GM12878 (cell line): Measurements from ENCODE around the gene MRPS14. TPM values are rescaled to one million over a fixed set of nuclear protein-coding genes. Genes with fewer than 3 reads are reported as not detected.
A peak's percentile ranks its signal among the peaks of the same experiment; 100 is the strongest.

ENCODE experiments used
- ATAC-seq: fragments of 200-7000 bp; cut with Tn5 transposase; 3 replicates; pipeline ENCODE4 v1.9.1; 2020; ENCODE audit warnings: mild to moderate bottlenecking, moderate library complexity
- Bru-seq: library from RNA; stranded (reverse); fragments of 400-500 nt; gene quantifications from one replicate; lab custom pipeline; 2021; lab: Mats Ljungman, UMichigan
- BruChase-seq, 2 experiments: library from RNA; stranded (reverse); fragments of 400-500 nt; gene quantifications; one replicate each; lab custom pipeline; 2021; lab: Mats Ljungman, UMichigan
- BruUV-seq: library from RNA; stranded (reverse); fragments of 400-500 nt; replicated peaks from 2 replicates; lab custom pipeline; 2021; lab: Mats Ljungman, UMichigan
- CTCF ChIA-PET: fragments of 300-600 bp; sonication (Branson Sonifier 250); formaldehyde crosslinking; extraction: SDS; loops from one replicate; lab custom pipeline; 2021; ENCODE audit warnings: inconsistent platforms; lab: Yijun Ruan, JAX
- POLR2A ChIA-PET: fragments of 350-600 bp; formaldehyde crosslinking; extraction: SDS; loops from one replicate; lab custom pipeline; 2021; ENCODE audit warnings: inconsistent platforms; lab: Charles Lee
- RAD21 ChIA-PET: fragments of 300-600 bp; sonication (Branson Sonifier 250); formaldehyde crosslinking; loops from one replicate; lab custom pipeline; 2023; ENCODE audit warnings: antibody characterized with exemption; ENCODE audit not compliant: unreplicated experiment; lab: Charles Lee
- SMC1A ChIA-PET: fragments of 300-600 bp; sonication (Branson Sonifier 250); formaldehyde crosslinking; loops from one replicate; lab custom pipeline; 2023; ENCODE audit not compliant: unreplicated experiment, uncharacterized antibody; lab: Charles Lee
- DNase-seq: peaks from one replicate; pipeline ENCODE4 v3.0.0-alpha.2; 2011; ENCODE audit warnings: low read depth, low spot score
- FAIRE-seq: peaks from 3 replicates; lab custom pipeline; 2011; peaks lifted over from hg19 to GRCh38; lab: Jason Lieb, UNC
- H2AFZ ChIP-seq: 2 replicates; pipeline ENCODE4 v1.6.0; 2011; ENCODE audit warnings: low read depth, low read length, control low read depth; ENCODE audit not compliant: control insufficient read depth
- H3K27ac ChIP-seq: 2 replicates; pipeline ENCODE4 v1.5.1; 2011; ENCODE audit warnings: control low read depth; ENCODE audit not compliant: control insufficient read depth, insufficient read depth
- H3K27me3 ChIP-seq, 2 experiments: replicated peaks in 1 of 2; 2 replicates each; pipeline versions ENCODE4 v1.6.0 to v1.6.1; 2011; ENCODE audit warnings: low read length in 1 of 2; ENCODE audit not compliant: control insufficient read depth in 2 of 2, insufficient read depth in 2 of 2
- H3K36me3 ChIP-seq, 2 experiments: 2 replicates each; pipeline ENCODE4 v1.5.1; 2011; ENCODE audit warnings: low read length in 1 of 2; ENCODE audit not compliant: control insufficient read depth in 2 of 2, insufficient read depth in 2 of 2
- H3K4me1 ChIP-seq: 2 replicates; pipeline ENCODE4 v1.6.1; 2011; ENCODE audit warnings: mild to moderate bottlenecking, low read length, moderate library complexity, mixed read lengths; ENCODE audit not compliant: control insufficient read depth, insufficient read depth
- H3K4me2 ChIP-seq: 2 replicates; pipeline ENCODE4 v1.6.0; 2011; ENCODE audit warnings: control low read depth; ENCODE audit not compliant: control insufficient read depth, insufficient read depth
- H3K4me3 ChIP-seq: fragments of 200-600 bp; sonication (generic); 2 replicates; pipeline ENCODE4 v1.5.1; 2016
- H3K79me2 ChIP-seq: 2 replicates; pipeline ENCODE4 v1.6.0; 2011; ENCODE audit warnings: low read length; ENCODE audit not compliant: control insufficient read depth, insufficient read depth
- H3K9ac ChIP-seq: 2 replicates; pipeline ENCODE4 v1.8.0; 2011; ENCODE audit warnings: low read length, control low read depth, mixed read lengths; ENCODE audit not compliant: control insufficient read depth, insufficient read depth
- H3K9me3 ChIP-seq: replicated peaks from 3 replicates; pipeline ENCODE4 v1.5.1; 2011; ENCODE audit warnings: mild to moderate bottlenecking, low read length; ENCODE audit not compliant: control insufficient read depth, insufficient read depth
- H4K20me1 ChIP-seq: 2 replicates; pipeline ENCODE4 v1.6.0; 2011; ENCODE audit not compliant: control insufficient read depth, insufficient read depth
- BCL11A ChIP-seq: IDR thresholded peaks from 2 replicates; pipeline ENCODE4 v1.6.1; 2011; ENCODE audit warnings: low read depth, low read length
- BRCA1 ChIP-seq: IDR thresholded peaks from 2 replicates; pipeline ENCODE4 v1.6.1; 2011; ENCODE audit warnings: low read depth, low read length, improper control_type of control experiment
- JUNB ChIP-seq: IDR thresholded peaks from 2 replicates; pipeline ENCODE4 v1.6.1; 2016; ENCODE audit warnings: antibody characterized with exemption, mild to moderate bottlenecking
- PKNOX1 ChIP-seq: fragments of 450-650 bp; IDR thresholded peaks from 2 replicates; pipeline ENCODE4 v1.6.1; 2016; ENCODE audit warnings: mild to moderate bottlenecking
- POLR2A ChIP-seq: IDR thresholded peaks from 2 replicates; pipeline ENCODE4 v1.6.1; 2011; ENCODE audit warnings: low read depth, mild to moderate bottlenecking, low read length
- POU2F2 ChIP-seq: IDR thresholded peaks from 3 replicates; pipeline ENCODE4 v1.6.1; 2011; ENCODE audit warnings: low read depth, mild to moderate bottlenecking, low read length, borderline replicate concordance
- ZNF207 ChIP-seq: fragments of 450-650 bp; IDR thresholded peaks from 2 replicates; pipeline ENCODE4 v1.6.1; 2014; ENCODE audit warnings: antibody characterized with exemption, mild to moderate bottlenecking, borderline replicate concordance
- WGBS: methylation state at CpG from one replicate; pipeline ENCODE4 v1.1.6; 2016; ENCODE audit warnings: low lambda C conversion rate; ENCODE audit not compliant: insufficient replicate concordance, insufficient coverage; ENCODE audit errors: missing lambda C conversion rate; 5-methylcytosine and 5-hydroxymethylcytosine counted together
- in situ Hi-C: fragments of 300-500 bp; cut with MboI; formaldehyde crosslinking; loops from 9 replicates; pipeline ENCODE4 v1.14.3; 2018; ENCODE audit warnings: mixed read lengths
- intact Hi-C: fragments of 100-400 bp; cut with micrococcal nuclease; formaldehyde crosslinking; loops from one replicate; pipeline ENCODE4 v1.14.2; 2022; ENCODE audit not compliant: unreplicated experiment
- long read RNA-seq, 2 experiments: library from polyadenylated mRNA; unstranded; transcript quantifications; one replicate each; pipeline ENCODE4 v2.0.0, GENCODE V29; 2019 to 2020
- polyA minus RNA-seq, 3 experiments: library from RNA; depleted of rRNA, polyadenylated mRNA; stranded (reverse); fragments of >200 nt; gene quantifications; 2 replicates each; pipeline ENCODE4 v1.2.3, GENCODE V29; 2011
- polyA plus RNA-seq, 11 experiments: library from polyadenylated mRNA; depleted of rRNA in 4 of 11; unstranded in 6 of 11; stranded (reverse) in 5 of 11; fragments of >200 nt; fragmentation: Nextera tagmentation in 4 of 11; fragmentation: Illumina TruSeq in 1 of 11; extraction: Ambion mirVana in 4 of 11; extraction: Trizol in 1 of 11; gene quantifications; 1 replicate in 1 of 11; 2 replicates in 10 of 11; pipeline versions ENCODE4 v1.2.1 to v1.2.3, GENCODE V29; 2011 to 2016; ENCODE audit warnings: inconsistent platforms in 2 of 11, missing spikeins in 2 of 11, low read depth in 1 of 11
- total RNA-seq, 4 experiments: library from RNA; depleted of rRNA in 3 of 4; stranded (reverse); fragments of >200 nt in 3 of 4; fragmentation: Illumina TruSeq in 1 of 4; extraction: Trizol in 1 of 4; gene quantifications; 2 replicates each; pipeline versions ENCODE4 v1.2.1 to v1.2.3, GENCODE V29; 2013 to 2021
- TF ChIP-seq, protein P1 (sequence below): fragments of 450-650 bp; IDR thresholded peaks from 2 replicates; pipeline ENCODE4 v1.6.1; 2017; ENCODE audit warnings: mild to moderate bottlenecking, low read depth, inconsistent platforms; ENCODE audit not compliant: poor library complexity, severe bottlenecking
- TF ChIP-seq, protein P2 (sequence below): fragments of 450-650 bp; IDR thresholded peaks from 2 replicates; pipeline ENCODE4 v1.6.1; 2016; ENCODE audit warnings: mild to moderate bottlenecking, moderate library complexity, borderline replicate concordance

Gene MRPS14
- 31.6 and 35.9 TPM in 2 replicates for total RNA-seq (2013; cell fraction: nucleolus; rRNA removed)
- total RNA-seq (2014; rRNA removed) = 35.7 and 37.9 TPM in 2 replicates
- 28.2 and 31.1 TPM in 2 replicates for total RNA-seq (2014; rRNA removed; fragmentation: Illumina TruSeq; extraction: Trizol)
- total RNA-seq (2021) = 37.0 and 40.6 TPM in 2 replicates
- 22.3 TPM for polyA plus RNA-seq (2011; ENCODE audit: low read depth)
- polyA plus RNA-seq (2011; rRNA removed) = 57.6 and 70.6 TPM in 2 replicates
- 31.5 and 37.1 TPM in 2 replicates for polyA plus RNA-seq (2011; cell fraction: cytosol; rRNA removed)
- polyA plus RNA-seq (2011; cell fraction: nucleus; rRNA removed) = 24.7 and 31.1 TPM in 2 replicates
- 26.7 and 29.7 TPM in 2 replicates for polyA plus RNA-seq (2012)
- 39.8 and 40.5 TPM in 2 replicates for polyA plus RNA-seq (2014; fragmentation: Illumina TruSeq; extraction: Trizol)
- 100 to 1,000 TPM; 223 to 224 TPM for polyA plus RNA-seq (2014; fragmentation: Nextera tagmentation; extraction: Ambion mirVana)
- 37.7 and 43.2 TPM in 2 replicates for polyA plus RNA-seq (2014; rRNA removed)
- polyA plus RNA-seq (2016; fragmentation: Nextera tagmentation; extraction: Ambion mirVana) = 100 to 1,000 TPM; 112 to 122 TPM
- polyA minus RNA-seq (2011; rRNA and poly(A)+ RNA removed) = 15.9 and 17.7 TPM in 2 replicates
- polyA minus RNA-seq (2011; cell fraction: cytosol; rRNA and poly(A)+ RNA removed) = 5.8 and 6.0 TPM in 2 replicates
- polyA minus RNA-seq (2011; cell fraction: nucleus; rRNA and poly(A)+ RNA removed) = 7.7 and 12.0 TPM in 2 replicates
- Bru-seq, nascent RNA = percentile 88 among the genes with signal in this experiment
- BruChase-seq, experiment 1, labeled RNA remaining after a 6-hour chase = percentile 74 among the genes with signal in this experiment
- BruChase-seq, experiment 2, labeled RNA remaining after a 2-hour chase = percentile 73 among the genes with signal in this experiment
- long read RNA-seq, experiment 1, transcript MRPS14-202 (3 exons, 2,115 nt) = major isoform, 46 of 51 reads
- long read RNA-seq, experiment 1, partial matches to known transcripts = 4 of 51 reads
- long read RNA-seq, experiment 1, other reads (novel, unspliced or antisense) = 0 of 51 reads
- long read RNA-seq, experiment 2, transcript MRPS14-202 (3 exons, 2,115 nt) = major isoform, 230 of 250 reads
- long read RNA-seq, experiment 2, transcript MRPS14-201 (3 exons, 910 nt) = minor isoform, 10 of 250 reads
- long read RNA-seq, experiment 2, partial matches to known transcripts = 3 of 250 reads
- long read RNA-seq, experiment 2, other reads (novel, unspliced or antisense) = 7 of 250 reads

GRCh38 chr1:175023043-175023921, at the start of gene MRPS14:
TSS of gene MRPS14 (minus strand) at chr1:175023425. CDS start at chr1:175023408, 17 bp downstream.
- intact Hi-C loops = loop anchor here (1.0 kb wide), 1 partner anchor 24 kb away; the partner anchor contains the start of gene CACYBP
- TSS peak; percentile 80 for BruUV-seq
- TF ChIP-seq JUNB = no peak
- TF ChIP-seq PKNOX1 = peak; percentile 52; the same call in 1 of the 2 replicates
- peak; percentile 73 for TF ChIP-seq BRCA1
- peak; percentile 90 for TF ChIP-seq POLR2A
- TF ChIP-seq, protein P1, sequence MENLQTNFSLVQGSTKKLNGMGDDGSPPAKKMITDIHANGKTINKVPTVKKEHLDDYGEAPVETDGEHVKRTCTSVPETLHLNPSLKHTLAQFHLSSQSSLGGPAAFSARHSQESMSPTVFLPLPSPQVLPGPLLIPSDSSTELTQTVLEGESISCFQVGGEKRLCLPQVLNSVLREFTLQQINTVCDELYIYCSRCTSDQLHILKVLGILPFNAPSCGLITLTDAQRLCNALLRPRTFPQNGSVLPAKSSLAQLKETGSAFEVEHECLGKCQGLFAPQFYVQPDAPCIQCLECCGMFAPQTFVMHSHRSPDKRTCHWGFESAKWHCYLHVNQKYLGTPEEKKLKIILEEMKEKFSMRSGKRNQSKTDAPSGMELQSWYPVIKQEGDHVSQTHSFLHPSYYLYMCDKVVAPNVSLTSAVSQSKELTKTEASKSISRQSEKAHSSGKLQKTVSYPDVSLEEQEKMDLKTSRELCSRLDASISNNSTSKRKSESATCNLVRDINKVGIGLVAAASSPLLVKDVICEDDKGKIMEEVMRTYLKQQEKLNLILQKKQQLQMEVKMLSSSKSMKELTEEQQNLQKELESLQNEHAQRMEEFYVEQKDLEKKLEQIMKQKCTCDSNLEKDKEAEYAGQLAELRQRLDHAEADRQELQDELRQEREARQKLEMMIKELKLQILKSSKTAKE = no peak
- TF ChIP-seq POU2F2 = peak; percentile 84; the same call in 2 of the 3 replicates
- no peak for TF ChIP-seq BCL11A
- peak; percentile 93; the same call in 1 of the 2 replicates for TF ChIP-seq ZNF207
- TF ChIP-seq, protein P2, sequence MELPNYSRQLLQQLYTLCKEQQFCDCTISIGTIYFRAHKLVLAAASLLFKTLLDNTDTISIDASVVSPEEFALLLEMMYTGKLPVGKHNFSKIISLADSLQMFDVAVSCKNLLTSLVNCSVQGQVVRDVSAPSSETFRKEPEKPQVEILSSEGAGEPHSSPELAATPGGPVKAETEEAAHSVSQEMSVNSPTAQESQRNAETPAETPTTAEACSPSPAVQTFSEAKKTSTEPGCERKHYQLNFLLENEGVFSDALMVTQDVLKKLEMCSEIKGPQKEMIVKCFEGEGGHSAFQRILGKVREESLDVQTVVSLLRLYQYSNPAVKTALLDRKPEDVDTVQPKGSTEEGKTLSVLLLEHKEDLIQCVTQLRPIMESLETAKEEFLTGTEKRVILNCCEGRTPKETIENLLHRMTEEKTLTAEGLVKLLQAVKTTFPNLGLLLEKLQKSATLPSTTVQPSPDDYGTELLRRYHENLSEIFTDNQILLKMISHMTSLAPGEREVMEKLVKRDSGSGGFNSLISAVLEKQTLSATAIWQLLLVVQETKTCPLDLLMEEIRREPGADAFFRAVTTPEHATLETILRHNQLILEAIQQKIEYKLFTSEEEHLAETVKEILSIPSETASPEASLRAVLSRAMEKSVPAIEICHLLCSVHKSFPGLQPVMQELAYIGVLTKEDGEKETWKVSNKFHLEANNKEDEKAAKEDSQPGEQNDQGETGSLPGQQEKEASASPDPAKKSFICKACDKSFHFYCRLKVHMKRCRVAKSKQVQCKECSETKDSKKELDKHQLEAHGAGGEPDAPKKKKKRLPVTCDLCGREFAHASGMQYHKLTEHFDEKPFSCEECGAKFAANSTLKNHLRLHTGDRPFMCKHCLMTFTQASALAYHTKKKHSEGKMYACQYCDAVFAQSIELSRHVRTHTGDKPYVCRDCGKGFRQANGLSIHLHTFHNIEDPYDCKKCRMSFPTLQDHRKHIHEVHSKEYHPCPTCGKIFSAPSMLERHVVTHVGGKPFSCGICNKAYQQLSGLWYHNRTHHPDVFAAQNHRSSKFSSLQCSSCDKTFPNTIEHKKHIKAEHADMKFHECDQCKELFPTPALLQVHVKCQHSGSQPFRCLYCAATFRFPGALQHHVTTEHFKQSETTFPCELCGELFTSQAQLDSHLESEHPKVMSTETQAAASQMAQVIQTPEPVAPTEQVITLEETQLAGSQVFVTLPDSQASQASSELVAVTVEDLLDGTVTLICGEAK = peak; percentile 100

More at GRCh38 chr1:175023043-175023921, at the start of gene MRPS14:
- H3K36me3 ChIP-seq = no peaks in the 10 kb centered on the region
- ChIA-PET SMC1A (interaction anchor here (0.6 to 3.7 kb wide), 11 partner anchors 10 to 1201 kb away, joined by 3 to 33 read pairs (median 5); partner anchors contain the start of gene CACYBP), RAD21 (interaction anchor here (0.6 to 5.0 kb wide), 12 partner anchors 20 to 171 kb away, joined by 3 to 58 read pairs (median 4); partner anchors contain the start of gene CACYBP), CTCF (interaction anchor here (0.6 to 4.0 kb wide), 20 partner anchors 11 to 328 kb away, joined by 3 to 38 read pairs (median 4); partner anchors contain the start of gene CACYBP), POLR2A (interaction anchor here (0.5 to 4.2 kb wide), 17 partner anchors 9 to 1355 kb away, joined by 3 to 45 read pairs (median 5); partner anchors contain the start of gene CACYBP)
- H3K4me3 ChIP-seq = peak within 1 kb of the TSS; percentile 89
- peak within 1 kb of the TSS; percentile 95 for H2AFZ ChIP-seq
- FAIRE-seq (peak; percentile 98), ATAC-seq (peak; percentile 98), DNase-seq (peak; percentile 95)
- no peaks in the 10 kb centered on the region for H4K20me1 ChIP-seq
- H3K4me1 ChIP-seq = no peaks in the 10 kb centered on the region; the same call in 1 of the 2 replicates
- in situ Hi-C loops = no loop called here
- peak within 1 kb of the TSS; percentile 90 for H3K27ac ChIP-seq
- H3K9me3 ChIP-seq = no peaks in the 10 kb centered on the region; the same call in 2 of the 3 replicates
- peak within 1 kb of the TSS; percentile 77 for H3K4me2 ChIP-seq
- H3K27me3 ChIP-seq = no peaks in the 10 kb centered on the region
- WGBS = 2% methylated on average over 42 of the region's 42 CpGs
- peaks cover 26% of the 10 kb centered on the region for H3K79me2 ChIP-seq
- peak within 1 kb of the TSS; percentile 90 for H3K9ac ChIP-seq
